ENCODE data around the gene REEP3.
"Not testable (repeated sequence)": the region's sequence is repeated elsewhere in the genome, so short reads cannot be mapped to it uniquely, and the experiment has no call there.

Gene REEP3, protein sequence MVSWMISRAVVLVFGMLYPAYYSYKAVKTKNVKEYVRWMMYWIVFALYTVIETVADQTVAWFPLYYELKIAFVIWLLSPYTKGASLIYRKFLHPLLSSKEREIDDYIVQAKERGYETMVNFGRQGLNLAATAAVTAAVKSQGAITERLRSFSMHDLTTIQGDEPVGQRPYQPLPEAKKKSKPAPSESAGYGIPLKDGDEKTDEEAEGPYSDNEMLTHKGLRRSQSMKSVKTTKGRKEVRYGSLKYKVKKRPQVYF

GRCh38 chr10:63520500-63521415, at the start of gene REEP3:
Gene REEP3 (plus strand): TSS chr10:63521401. CDS start chr10:63521546, 145 bp downstream.
- peak; percentile 10 for DNase-seq

DNA sequence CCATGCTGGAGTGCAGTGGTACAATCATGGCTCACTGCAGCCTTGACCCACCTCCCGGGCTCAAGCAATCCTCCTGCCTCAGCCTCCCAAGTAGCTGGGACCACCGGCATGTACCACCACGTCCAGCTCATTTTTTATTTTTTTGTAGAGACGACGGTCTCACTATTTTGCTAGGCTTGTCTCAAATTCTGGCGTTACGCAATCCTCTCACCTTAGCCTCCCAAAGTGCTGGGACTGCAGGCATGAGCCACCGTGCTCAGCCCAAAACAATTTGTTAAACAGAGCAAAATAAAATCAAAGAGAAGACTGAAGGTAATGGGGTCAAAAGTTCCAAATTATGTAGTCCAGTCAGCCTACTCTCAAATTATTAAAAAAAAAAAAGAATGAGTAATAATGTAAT, 46.7 kb upstream of the REEP3 start:
- no peak for DNase-seq

- no peak for DNase-seq
Observed at GRCh38 chr10:63477927-63478326, 43.3 kb upstream of the REEP3 start.

- no peak for DNase-seq
Observed at GRCh38 chr10:63478564-63478963, 42.6 kb upstream of the REEP3 start.

GRCh38 chr10:63480237-63480636, 41.0 kb upstream of the REEP3 start:
- DNase-seq, result no peak

- DNase-seq, result no peak
Observed at GRCh38 chr10:63481815-63482421, 39.3 kb upstream of the REEP3 start.

DNA sequence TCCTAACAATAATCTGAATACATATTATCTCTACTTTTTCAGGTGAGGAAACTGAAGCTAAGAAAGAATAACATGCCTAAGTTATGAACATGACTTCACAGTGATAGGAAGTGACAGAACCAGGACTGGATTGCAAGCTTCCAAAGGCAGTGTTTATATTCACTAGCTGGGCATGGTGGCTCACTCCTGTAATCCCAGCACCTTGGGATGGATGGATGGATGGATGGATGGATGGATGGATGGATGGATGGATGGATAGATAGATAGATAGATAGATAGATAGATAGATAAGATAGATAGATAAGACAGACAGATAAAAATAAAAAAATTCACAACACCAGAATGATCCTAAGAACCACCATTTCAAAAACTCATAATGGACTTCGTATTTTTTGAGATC, 37.2 kb upstream of the REEP3 start:
- DNase-seq, result no peak

GRCh38 chr10:63487990-63488389, 33.2 kb upstream of the REEP3 start:
- no peak for DNase-seq

DNA sequence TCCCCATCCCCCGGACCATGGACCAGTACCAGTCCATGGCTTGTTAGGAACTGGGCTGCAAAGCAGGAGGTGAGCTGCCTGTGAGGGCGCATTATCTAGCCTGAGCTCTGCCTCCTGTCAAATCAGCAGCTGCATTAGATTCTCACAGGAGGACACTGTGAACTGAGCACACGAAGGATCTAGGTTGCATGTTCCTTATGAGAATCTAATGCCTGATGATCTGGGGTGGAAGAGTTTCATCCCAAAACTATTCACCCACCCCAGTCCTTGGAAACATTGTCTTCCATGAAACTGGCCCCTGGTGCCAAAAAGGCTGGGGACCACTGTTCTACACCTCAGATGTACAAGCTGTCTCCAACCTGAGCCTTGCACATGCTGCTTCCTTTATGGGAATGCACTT, 31.4 kb upstream of the REEP3 start:
- DNase-seq, result no peak

GRCh38 chr10:63491588-63492316, 29.4 kb upstream of the REEP3 start:
- no peak for DNase-seq

- not testable (repeated sequence) for DNase-seq
Observed at GRCh38 chr10:63492317-63492690, 28.9 kb upstream of the REEP3 start.

GRCh38 chr10:63493004-63493403, 28.2 kb upstream of the REEP3 start:
- DNase-seq, result no peak

DNA sequence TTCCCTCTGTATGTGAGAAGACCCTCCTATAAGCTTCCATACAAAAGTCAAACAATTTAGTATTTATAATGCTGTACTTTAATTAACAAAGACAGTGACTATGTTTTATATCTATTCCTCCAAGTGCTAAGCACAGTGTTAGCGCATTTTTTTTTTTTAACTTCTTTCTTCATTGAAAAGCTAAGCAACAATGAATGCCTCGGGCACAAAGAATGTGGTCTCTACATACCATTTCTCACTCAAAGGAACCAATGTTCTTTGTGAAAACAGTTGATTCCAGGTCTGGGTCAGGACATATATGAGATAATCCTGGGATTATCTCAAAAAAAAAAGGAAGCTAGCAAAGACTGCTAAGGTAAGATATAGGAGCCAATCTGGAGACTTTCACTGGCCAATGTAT, 26.2 kb upstream of the REEP3 start:
- no peak for DNase-seq

DNA sequence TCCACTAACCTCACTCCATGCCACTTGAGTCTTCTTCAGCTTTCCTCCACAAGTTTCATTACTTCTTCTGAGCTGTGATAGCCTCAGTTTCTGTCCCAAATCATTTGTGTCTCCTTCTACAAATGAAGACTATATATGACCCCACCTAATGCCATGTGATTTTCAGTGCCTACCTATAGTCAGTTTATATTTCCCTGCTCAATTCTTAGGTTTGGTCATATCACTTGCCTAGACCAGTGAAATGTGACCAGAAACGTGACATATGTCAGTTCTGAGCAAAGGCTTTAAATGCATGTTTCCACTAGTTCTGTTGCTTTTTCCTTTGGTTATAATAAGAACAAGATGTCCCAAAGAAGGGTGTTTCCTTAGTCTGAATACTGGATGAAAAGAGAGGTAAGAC, 24.6 kb upstream of the REEP3 start:
- DNase-seq, result no peak

DNA sequence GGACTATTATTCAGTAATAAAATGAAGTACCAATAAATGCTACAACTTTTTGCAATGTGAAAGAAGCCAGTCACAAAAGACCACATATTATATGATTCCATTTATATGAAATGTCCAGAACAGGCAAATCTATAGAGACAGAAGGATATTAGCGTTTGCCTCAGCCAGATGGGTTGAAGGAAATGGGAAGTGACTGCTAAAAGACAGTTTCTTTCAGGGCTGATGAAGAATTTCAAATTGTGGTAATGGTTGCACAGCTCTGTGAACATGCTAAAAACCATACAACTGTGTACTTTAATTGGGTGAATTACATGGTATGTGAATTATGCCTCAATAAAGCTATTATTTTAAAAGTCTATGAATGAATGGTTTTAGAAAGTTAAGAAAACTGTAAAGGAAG, 23.9 kb upstream of the REEP3 start:
- no peak for DNase-seq

DNA sequence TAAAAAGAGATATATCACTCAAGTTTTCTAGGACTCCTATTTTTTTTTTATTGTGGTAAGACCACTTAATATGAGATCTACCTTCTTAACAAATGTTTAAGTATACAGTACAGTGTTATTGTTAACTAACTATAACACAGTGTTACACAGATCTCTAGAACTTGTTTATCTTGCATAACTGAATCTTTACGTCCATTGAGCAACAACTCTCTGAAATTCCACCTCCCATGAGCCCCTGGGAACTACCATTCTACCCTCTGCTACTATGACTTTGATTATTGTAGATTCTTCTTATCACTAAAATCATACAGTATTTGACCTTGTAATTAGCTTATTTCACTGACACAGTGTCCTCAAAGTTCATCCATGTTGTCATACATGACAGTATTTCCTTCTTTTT, 22.5 kb upstream of the REEP3 start:
- DNase-seq, result no peak

GRCh38 chr10:63500551-63500950, 20.6 kb upstream of the REEP3 start:
- not testable (repeated sequence) for DNase-seq

- no peak for DNase-seq
Observed at GRCh38 chr10:63501954-63502353, 19.2 kb upstream of the REEP3 start.

DNA sequence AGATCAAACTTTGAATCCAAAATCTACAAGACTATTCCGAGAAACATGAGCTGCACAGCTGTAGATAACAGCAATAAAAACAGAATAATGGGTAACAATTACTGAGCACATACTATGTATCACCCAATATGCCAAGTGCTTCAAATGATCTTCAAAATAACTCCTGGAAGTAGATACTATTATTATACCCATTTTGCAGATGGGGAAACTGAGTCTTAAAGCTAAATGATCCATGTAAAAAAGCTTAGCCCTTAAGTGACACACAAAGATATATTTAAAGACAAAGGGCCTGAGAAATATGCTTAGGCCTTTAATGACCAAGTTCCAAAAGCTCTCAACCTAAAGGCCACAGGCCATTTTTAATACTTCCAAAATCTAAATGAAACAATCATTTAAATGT, 18.4 kb upstream of the REEP3 start:
- no peak for DNase-seq

GRCh38 chr10:63503395-63503794, 17.8 kb upstream of the REEP3 start:
- no peak for DNase-seq

DNA sequence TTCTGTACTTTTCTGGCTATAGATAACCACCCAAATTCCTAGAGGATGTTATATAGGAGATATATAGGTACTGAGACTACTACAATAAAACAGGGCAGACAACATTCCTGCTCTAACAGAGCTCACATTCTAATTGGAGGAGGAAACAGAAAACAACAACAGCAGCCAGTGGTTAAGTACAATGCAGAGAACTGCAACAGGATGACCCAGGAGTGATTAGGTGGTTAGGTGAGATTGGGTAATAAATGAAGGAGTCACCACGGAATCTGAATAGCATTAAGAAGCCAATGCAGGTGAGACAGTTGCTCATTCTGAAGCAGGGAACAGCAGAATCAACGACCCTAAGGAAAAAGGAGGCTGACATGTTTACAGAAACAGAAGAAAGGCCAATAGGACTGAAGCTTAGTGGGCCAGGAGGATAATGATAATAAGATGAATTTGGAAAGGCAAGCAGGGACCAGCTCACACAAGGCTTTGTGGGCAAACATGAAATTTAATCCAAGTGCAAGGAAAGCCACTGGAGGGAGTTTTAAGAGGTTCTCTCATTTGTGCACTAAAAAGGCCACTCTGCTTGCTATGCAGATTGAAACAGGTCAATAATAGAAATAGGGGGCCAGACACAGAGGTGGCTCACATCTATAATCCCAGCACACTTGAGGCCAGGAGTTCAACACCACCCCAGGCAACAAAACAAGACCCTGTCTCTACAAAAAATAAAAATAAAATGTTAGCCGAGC, 16.9 kb upstream of the REEP3 start:
- DNase-seq, result peak; percentile 23

DNA sequence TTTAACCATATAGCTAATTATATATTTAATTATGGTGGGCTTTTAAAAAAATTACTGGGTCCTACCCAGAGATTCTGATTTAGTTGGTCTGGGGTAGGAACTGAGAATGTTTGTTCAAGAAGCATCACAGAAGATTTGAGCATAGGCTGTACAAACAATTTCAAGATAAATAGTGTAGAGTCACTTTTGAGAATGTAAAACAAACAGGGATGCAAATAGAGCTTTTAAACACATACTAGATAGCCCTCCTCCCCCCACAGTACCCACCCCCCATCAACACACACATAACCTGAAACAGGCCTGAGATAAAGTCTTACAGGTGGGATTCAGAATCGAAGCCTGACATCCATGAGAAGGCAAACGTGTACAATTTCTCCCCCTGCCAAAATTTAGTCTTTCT, 15.6 kb upstream of the REEP3 start:
- no peak for DNase-seq

DNA sequence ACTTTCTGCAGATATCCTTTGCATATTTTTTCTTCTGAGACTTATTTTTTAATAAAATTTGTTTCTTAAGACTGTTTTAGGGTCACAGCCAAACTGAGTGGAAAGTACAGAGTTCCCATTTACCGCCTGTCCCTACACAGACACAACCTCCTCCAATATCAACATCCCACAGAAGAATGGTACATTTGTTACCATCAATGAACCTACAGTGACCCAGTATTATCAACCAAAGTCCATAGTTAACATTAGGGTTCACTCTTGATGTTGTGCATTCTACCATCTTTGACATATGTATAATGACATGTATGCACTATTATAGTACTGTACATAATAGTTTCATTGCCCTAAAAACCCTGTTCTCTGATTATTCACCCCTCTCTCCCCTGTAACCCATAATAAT, 14.6 kb upstream of the REEP3 start:
- DNase-seq, result no peak
